ENCODE results near the gene RNGTT.

- no peak for TF ChIP-seq ZFP3 (tag by site-specific recombination; IDR thresholded peaks at IDR 0.05; ENCODE audit: low read depth)
- TF ChIP-seq CTCF (tag by site-specific recombination; IDR thresholded peaks at IDR 0.05): no peak
- TF ChIP-seq YY1 (tag by site-specific recombination; IDR thresholded peaks at IDR 0.05): no peak
- TF ChIP-seq ZNF629 (tag by site-specific recombination; IDR thresholded peaks at IDR 0.05): no peak
- TF ChIP-seq ZNF580 (tag by site-specific recombination; IDR thresholded peaks at IDR 0.05): no peak
- TF ChIP-seq ZNF302 (tag by site-specific recombination; IDR thresholded peaks at IDR 0.05; ENCODE audit: low read depth): no peak
Observed at GRCh38 chr6:88605271-88605670, 358.1 kb downstream of the RNGTT start.

Data from HEK293 (cell line).